ENCODE data around the gene C2CD4B.

Gene C2CD4B

DNA sequence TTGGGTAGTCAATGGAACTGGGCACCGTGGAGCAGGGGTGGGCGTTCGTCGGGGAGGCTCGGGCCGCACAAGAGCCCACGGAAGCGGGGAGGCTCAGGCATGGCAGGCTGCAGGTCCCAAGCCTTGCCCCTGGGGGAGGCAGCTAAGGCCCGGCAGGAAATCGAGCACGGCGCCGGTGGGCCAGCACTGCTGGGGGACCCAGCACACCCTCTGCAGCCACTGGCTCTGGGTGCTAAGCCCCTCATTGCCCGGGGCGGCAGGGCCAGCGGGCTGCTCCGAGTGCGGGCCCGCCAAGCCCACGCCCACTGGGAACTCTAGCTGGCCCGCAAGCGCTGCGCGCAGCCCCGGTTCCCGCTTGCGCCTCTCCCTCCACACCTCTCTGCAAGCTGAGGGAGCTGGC is 21.5 kb upstream of the C2CD4B start:
- Histone ChIP-seq H3K4me1 (ENCODE audit: control insufficient read depth, insufficient read depth, low read depth, low read length) (no peaks in the 10 kb centered on the region), H3K23ac (ENCODE audit: low read length in 2 of 2) (no peak overlapping the region), H2AK5ac (ENCODE audit: low read length, severe bottlenecking) (no peak overlapping the region), H3K27me3 (ENCODE audit: control insufficient read depth in 1 of 2, insufficient read depth in 1 of 2, low read length in 2 of 2) (peaks cover 7 to 30% of the 10 kb centered on the region in 2 experiments), H2BK120ac (ENCODE audit: low read depth, low read length) (no peak overlapping the region), H2BK15ac (ENCODE audit: low read depth, poor library complexity, severe bottlenecking) (no peak overlapping the region), H3K9ac (ENCODE audit: low read length) (no peak overlapping the region), H3K27ac (ENCODE audit: low read length, poor library complexity, severe bottlenecking) (no peak overlapping the region), H2AFZ (ENCODE audit: low read depth, low read length) (no peak overlapping the region), H2BK12ac (ENCODE audit: low read length in 2 of 2) (no peak overlapping the region), H3K18ac (ENCODE audit: low read depth in 1 of 2, low read length in 2 of 2) (no peak overlapping the region), H4K91ac (ENCODE audit: low read length) (no peak overlapping the region), H3K14ac (ENCODE audit: low read length in 2 of 2) (no peak overlapping the region), H3K79me1 (replicated peaks; ENCODE audit: low read length, poor library complexity, severe bottlenecking) (no peaks in the 10 kb centered on the region), H2BK5ac (ENCODE audit: low read depth, low read length, poor library complexity, severe bottlenecking) (no peak overlapping the region), H3K36me3 (ENCODE audit: control insufficient read depth in 1 of 2, insufficient read depth in 2 of 2, low read depth in 1 of 2, low read length in 2 of 2) (no peaks in the 10 kb centered on the region), H3K9me3 (ENCODE audit: control insufficient read depth, low read length) (no peaks in the 10 kb centered on the region), H3K4ac (ENCODE audit: low read depth in 1 of 2, low read length in 2 of 2) (no peak overlapping the region), H4K8ac (ENCODE audit: low read length) (no peak overlapping the region), H3K4me3 (ENCODE audit: insufficient read depth in 1 of 2, low read depth in 1 of 2, low read length in 2 of 2) (no peak overlapping the region), H3K4me2 (ENCODE audit: low read length, poor library complexity, severe bottlenecking) (no peak overlapping the region)
- WGBS: 95% methylated on average over 27 of the region's 27 CpGs
- no peak for DNase-seq

DNA sequence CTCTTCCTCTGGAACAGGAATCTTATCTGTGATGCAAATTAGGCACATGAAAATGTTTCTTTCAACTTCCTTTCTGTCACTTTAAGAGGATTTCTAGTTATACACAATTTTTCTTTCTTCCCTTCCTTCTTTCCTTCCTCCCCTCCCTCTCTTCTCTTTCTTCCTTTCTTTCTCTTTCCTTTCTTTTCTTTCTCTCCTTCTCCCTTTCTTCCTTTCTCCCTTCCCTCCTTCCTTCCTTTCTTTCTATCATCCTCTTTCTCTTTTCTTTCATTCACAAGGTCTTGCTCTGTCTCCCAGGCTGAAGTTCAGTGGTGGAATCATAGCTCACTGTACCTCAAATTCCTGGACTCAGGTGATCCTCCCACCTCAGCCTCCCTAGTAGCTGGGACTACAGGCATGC is 18.0 kb upstream of the C2CD4B start:
- Histone ChIP-seq H3K4ac (ENCODE audit: low read depth in 1 of 2, low read length in 2 of 2) (no peak overlapping the region), H3K23ac (ENCODE audit: low read length in 2 of 2) (no peak overlapping the region), H3K79me1 (replicated peaks; ENCODE audit: low read length, poor library complexity, severe bottlenecking) (no peaks in the 10 kb centered on the region), H2BK5ac (ENCODE audit: low read depth, low read length, poor library complexity, severe bottlenecking) (no peak overlapping the region), H3K4me3 (ENCODE audit: insufficient read depth in 1 of 2, low read depth in 1 of 2, low read length in 2 of 2) (no peak overlapping the region), H3K4me2 (ENCODE audit: low read length, poor library complexity, severe bottlenecking) (no peak overlapping the region), H2AK5ac (ENCODE audit: low read length, severe bottlenecking) (no peak overlapping the region), H3K9ac (ENCODE audit: low read length) (no peak overlapping the region), H2AFZ (ENCODE audit: low read depth, low read length) (no peak overlapping the region), H2BK12ac (ENCODE audit: low read length in 2 of 2) (no peak overlapping the region), H3K14ac (ENCODE audit: low read length in 2 of 2) (no peak overlapping the region), H3K36me3 (ENCODE audit: control insufficient read depth in 1 of 2, insufficient read depth in 2 of 2, low read depth in 1 of 2, low read length in 2 of 2) (no peaks in the 10 kb centered on the region), H3K27ac (ENCODE audit: low read length, poor library complexity, severe bottlenecking) (no peak overlapping the region), H3K4me1 (ENCODE audit: control insufficient read depth, insufficient read depth, low read depth, low read length) (no peaks in the 10 kb centered on the region), H4K8ac (ENCODE audit: low read length) (no peak overlapping the region), H3K18ac (ENCODE audit: low read depth in 1 of 2, low read length in 2 of 2) (no peak overlapping the region), H2BK15ac (ENCODE audit: low read depth, poor library complexity, severe bottlenecking) (no peak overlapping the region), H4K91ac (ENCODE audit: low read length) (no peak overlapping the region), H3K27me3 (ENCODE audit: control insufficient read depth in 1 of 2, insufficient read depth in 1 of 2, low read length in 2 of 2) (peaks cover 0 to 7% of the 10 kb centered on the region in 2 experiments), H3K9me3 (ENCODE audit: control insufficient read depth, low read length) (peaks cover 9% of the 10 kb centered on the region), H2BK120ac (ENCODE audit: low read depth, low read length) (no peak overlapping the region)
- DNase-seq: no peak

DNA sequence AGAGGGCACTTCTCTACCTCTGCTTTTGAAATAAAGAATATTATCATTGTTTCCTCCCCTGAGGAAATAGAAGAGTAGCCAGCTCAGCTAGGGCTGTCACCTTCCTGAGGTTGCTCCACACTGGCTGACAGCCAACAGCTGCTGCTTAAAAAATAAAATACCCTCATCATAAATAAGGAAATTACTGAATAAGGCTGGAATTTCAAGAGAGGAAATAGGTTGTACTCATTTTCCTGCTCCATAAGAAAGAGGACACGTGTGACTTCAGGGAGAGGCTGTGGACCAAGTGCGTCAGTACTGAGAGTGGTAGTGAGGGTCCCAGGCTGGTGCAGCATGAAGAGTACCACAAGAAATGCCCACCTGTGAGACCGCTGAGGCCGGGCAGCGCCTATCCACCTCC is 8.1 kb upstream of the C2CD4B start:
- Histone ChIP-seq H4K91ac (ENCODE audit: low read length) (no peak overlapping the region), H2BK5ac (ENCODE audit: low read depth, low read length, poor library complexity, severe bottlenecking) (no peak overlapping the region), H2BK12ac (ENCODE audit: low read length in 2 of 2) (no peak overlapping the region), H3K36me3 (ENCODE audit: control insufficient read depth in 1 of 2, insufficient read depth in 2 of 2, low read depth in 1 of 2, low read length in 2 of 2) (no peaks in the 10 kb centered on the region), H3K18ac (ENCODE audit: low read depth in 1 of 2, low read length in 2 of 2) (no peak overlapping the region), H2BK120ac (ENCODE audit: low read depth, low read length) (no peak overlapping the region), H2BK15ac (ENCODE audit: low read depth, poor library complexity, severe bottlenecking) (no peak overlapping the region), H3K4me2 (ENCODE audit: low read length, poor library complexity, severe bottlenecking) (no peak overlapping the region), H3K27me3 (ENCODE audit: control insufficient read depth in 1 of 2, insufficient read depth in 1 of 2, low read length in 2 of 2) (peaks cover 11 to 36% of the 10 kb centered on the region in 2 experiments), H4K8ac (ENCODE audit: low read length) (no peak overlapping the region), H3K23ac (ENCODE audit: low read length in 2 of 2) (no peak overlapping the region), H2AFZ (ENCODE audit: low read depth, low read length) (no peak overlapping the region), H2AK5ac (ENCODE audit: low read length, severe bottlenecking) (no peak overlapping the region), H3K4me3 (ENCODE audit: insufficient read depth in 1 of 2, low read depth in 1 of 2, low read length in 2 of 2) (no peak overlapping the region), H3K9me3 (ENCODE audit: control insufficient read depth, low read length) (no peaks in the 10 kb centered on the region), H3K14ac (ENCODE audit: low read length in 2 of 2) (no peak overlapping the region), H3K4ac (ENCODE audit: low read depth in 1 of 2, low read length in 2 of 2) (no peak overlapping the region), H3K79me1 (replicated peaks; ENCODE audit: low read length, poor library complexity, severe bottlenecking) (no peaks in the 10 kb centered on the region), H3K9ac (ENCODE audit: low read length) (no peak overlapping the region), H3K27ac (ENCODE audit: low read length, poor library complexity, severe bottlenecking) (no peak overlapping the region), H3K4me1 (ENCODE audit: control insufficient read depth, insufficient read depth, low read depth, low read length) (no peaks in the 10 kb centered on the region)
- DNase-seq: no peak
- no CpG with 5 or more reads among the region's 5 CpGs for WGBS

DNA sequence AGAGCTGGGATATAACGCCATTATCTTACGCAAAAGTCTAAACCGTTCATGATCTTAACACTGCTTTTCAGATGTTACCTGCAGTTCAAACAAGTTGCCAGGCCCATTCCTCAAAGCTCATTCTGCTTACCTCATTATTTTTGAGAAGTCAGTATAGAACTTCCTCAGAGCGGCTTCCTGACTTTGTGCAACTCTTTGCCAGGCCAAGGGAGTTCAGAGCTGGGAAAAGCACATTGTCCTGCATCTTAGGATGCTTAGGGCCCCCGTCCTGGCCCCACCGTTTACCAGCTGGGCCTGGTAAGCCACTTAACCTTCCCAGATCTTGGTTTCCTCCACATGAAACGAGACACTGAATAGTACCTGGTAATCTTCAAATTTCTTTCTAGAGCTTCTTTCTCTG is 6.8 kb upstream of the C2CD4B start:
- no peak for DNase-seq
- H3K14ac ChIP-seq (ENCODE audit: low read length in 2 of 2): no peak overlapping the region
- no peaks in the 10 kb centered on the region for H3K4me1 ChIP-seq (ENCODE audit: control insufficient read depth, insufficient read depth, low read depth, low read length)
- H3K23ac ChIP-seq (ENCODE audit: low read length in 2 of 2): no peak overlapping the region
- no peak overlapping the region for H3K4me2 ChIP-seq (ENCODE audit: low read length, poor library complexity, severe bottlenecking)
- H3K79me1 ChIP-seq (replicated peaks; ENCODE audit: low read length, poor library complexity, severe bottlenecking): no peaks in the 10 kb centered on the region
- no peak overlapping the region for H3K18ac ChIP-seq (ENCODE audit: low read depth in 1 of 2, low read length in 2 of 2)
- no peak overlapping the region for H3K9ac ChIP-seq (ENCODE audit: low read length)
- no peaks in the 10 kb centered on the region for H3K36me3 ChIP-seq (ENCODE audit: control insufficient read depth in 1 of 2, insufficient read depth in 2 of 2, low read depth in 1 of 2, low read length in 2 of 2)
- no peak overlapping the region for H2AK5ac ChIP-seq (ENCODE audit: low read length, severe bottlenecking)
- no peak overlapping the region for H3K4me3 ChIP-seq (ENCODE audit: insufficient read depth in 1 of 2, low read depth in 1 of 2, low read length in 2 of 2)
- H3K4ac ChIP-seq (ENCODE audit: low read depth in 1 of 2, low read length in 2 of 2): no peak overlapping the region
- 68% methylated on average over 7 of the region's 7 CpGs for WGBS
- H2BK5ac ChIP-seq (ENCODE audit: low read depth, low read length, poor library complexity, severe bottlenecking): no peak overlapping the region
- H4K8ac ChIP-seq (ENCODE audit: low read length): no peak overlapping the region
- no peak overlapping the region for H3K27ac ChIP-seq (ENCODE audit: low read length, poor library complexity, severe bottlenecking)
- no peak overlapping the region for H2BK15ac ChIP-seq (ENCODE audit: low read depth, poor library complexity, severe bottlenecking)
- no peak overlapping the region for H4K91ac ChIP-seq (ENCODE audit: low read length)
- no peak overlapping the region for H2AFZ ChIP-seq (ENCODE audit: low read depth, low read length)
- no peak overlapping the region for H2BK12ac ChIP-seq (ENCODE audit: low read length in 2 of 2)
- H3K27me3 ChIP-seq (ENCODE audit: control insufficient read depth in 1 of 2, insufficient read depth in 1 of 2, low read length in 2 of 2): peaks cover 18 to 43% of the 10 kb centered on the region in 2 experiments
- no peak overlapping the region for H2BK120ac ChIP-seq (ENCODE audit: low read depth, low read length)
- H3K9me3 ChIP-seq (ENCODE audit: control insufficient read depth, low read length): no peaks in the 10 kb centered on the region

Data from mesenchymal stem cell (in vitro differentiated cells and primary cell).